Left renal pelvis (tissue), 4 donors: ENCODE results near the gene RBM44. TPM values are rescaled to one million over a fixed set of nuclear protein-coding genes. Genes with fewer than 3 reads are reported as not detected.
"Not testable (repeated sequence)": the region's sequence is repeated elsewhere in the genome, so short reads cannot be mapped to it uniquely, and the experiment has no call there.

ENCODE experiments used
- DNase-seq, 4 donors: peaks; one replicate each; pipeline ENCODE4 v3.0.0-alpha.2; 2013; ENCODE audit warnings: low read depth in 4 of 4, low spot score in 3 of 4
- polyA plus RNA-seq, 4 donors: library from polyadenylated mRNA; unstranded; fragments of 120-200 nt; gene quantifications; one replicate each; pipeline ENCODE4 v1.2.1, GENCODE V29; 2013; ENCODE audit not compliant: insufficient read length in 4 of 4

RBM44 gene
- 1 to 10 TPM in 1 of 4 donors, under 1 TPM in 3; 0.32 to 1.6 (median 0.46) TPM for polyA plus RNA-seq

GRCh38 chr2:237798236-237799059 lies at the start of gene RBM44:
RBM44 (plus strand) TSS chr2:237798779; CDS start chr2:237813610, 14,831 bp downstream.
- no peak for DNase-seq

GRCh38 chr2:237749002-237749401 lies 49.6 kb upstream of the RBM44 start:
- DNase-seq: no peak

GRCh38 chr2:237749961-237750360 lies 48.6 kb upstream of the RBM44 start:
- no peak for DNase-seq

- DNase-seq: not testable (repeated sequence)
These were observed 48.1 kb upstream of the RBM44 start for GRCh38 chr2:237750441-237750840.

- DNase-seq: no peak
These were observed 45.8 kb upstream of the RBM44 start for GRCh38 chr2:237752761-237753165.

GRCh38 chr2:237754182-237754581 lies 44.4 kb upstream of the RBM44 start:
- no peak for DNase-seq

- DNase-seq: no peak
These were observed 43.8 kb upstream of the RBM44 start for GRCh38 chr2:237754626-237755248.

GRCh38 chr2:237757616-237758015 lies 41.0 kb upstream of the RBM44 start:
- DNase-seq: no peak

- no peak for DNase-seq
These were observed 40.4 kb upstream of the RBM44 start for GRCh38 chr2:237758185-237758584.

GRCh38 chr2:237759176-237759575 lies 39.4 kb upstream of the RBM44 start:
- no peak for DNase-seq

GRCh38 chr2:237760506-237761502 lies 37.8 kb upstream of the RBM44 start:
- DNase-seq: no peak

GRCh38 chr2:237762291-237763182 lies 36.0 kb upstream of the RBM44 start:
- not testable (repeated sequence) for DNase-seq

GRCh38 chr2:237763812-237764211 lies 34.8 kb upstream of the RBM44 start:
- DNase-seq: no peak

GRCh38 chr2:237765122-237765521 lies 33.5 kb upstream of the RBM44 start:
- not testable (repeated sequence) for DNase-seq

GRCh38 chr2:237765875-237766274 lies 32.7 kb upstream of the RBM44 start:
- DNase-seq: no peak

- no peak for DNase-seq
These were observed 32.2 kb upstream of the RBM44 start for GRCh38 chr2:237766340-237766739.

GRCh38 chr2:237772513-237772912 lies 26.1 kb upstream of the RBM44 start:
- no peak for DNase-seq

GRCh38 chr2:237773826-237774225 lies 24.8 kb upstream of the RBM44 start:
- no peak for DNase-seq

- peak; percentile 4 to 10 (median 7) for DNase-seq
These were observed 23.6 kb upstream of the RBM44 start for GRCh38 chr2:237774811-237775553.
